Neuronal stem cell (in vitro differentiated cells): ENCODE results near the gene IL1RAPL2.

Source experiments
- DNase-seq: peaks from one replicate; pipeline ENCODE4 v3.0.0-alpha.2; 2013; ENCODE audit warnings: low spot score
- H2AFZ ChIP-seq: one replicate; pipeline ENCODE4 v1.6.1; 2013; ENCODE audit warnings: mild to moderate bottlenecking, low read length, inconsistent platforms
- H2AK5ac ChIP-seq: 2 replicates; pipeline ENCODE4 v1.6.1; 2013; ENCODE audit warnings: low read depth, mild to moderate bottlenecking, inconsistent platforms, low read length, moderate library complexity, mixed read lengths
- H2BK120ac ChIP-seq: 2 replicates; pipeline ENCODE4 v1.6.1; 2013; ENCODE audit warnings: low read depth, mild to moderate bottlenecking, inconsistent platforms, low read length, moderate library complexity, mixed read lengths
- H2BK12ac ChIP-seq: one replicate; pipeline ENCODE4 v1.6.1; 2013; ENCODE audit warnings: low read length, inconsistent platforms
- H2BK15ac ChIP-seq: 2 replicates; pipeline ENCODE4 v1.6.1; 2013; ENCODE audit warnings: mild to moderate bottlenecking, low read length, inconsistent platforms, mixed read lengths
- H2BK5ac ChIP-seq: one replicate; pipeline ENCODE4 v1.6.1; 2013; ENCODE audit warnings: inconsistent platforms, mild to moderate bottlenecking, low read length, moderate library complexity
- H3K14ac ChIP-seq: one replicate; pipeline ENCODE4 v1.6.1; 2013; ENCODE audit warnings: low read length, inconsistent platforms
- H3K18ac ChIP-seq: 2 replicates; pipeline ENCODE4 v1.6.1; 2013; ENCODE audit warnings: low read length, inconsistent platforms
- H3K23ac ChIP-seq: 2 replicates; pipeline ENCODE4 v1.6.1; 2013; ENCODE audit warnings: low read depth, mild to moderate bottlenecking, mixed read lengths, low read length, inconsistent platforms; ENCODE audit not compliant: poor library complexity
- H3K27ac ChIP-seq: replicated peaks from 3 replicates; pipeline ENCODE4 v1.5.1; 2013; ENCODE audit warnings: low read length, inconsistent platforms
- H3K27me3 ChIP-seq, 3 experiments: 2 replicates each; pipeline ENCODE4 v1.6.1; 2013; ENCODE audit warnings: low read length in 3 of 3, mild to moderate bottlenecking in 2 of 3, inconsistent platforms in 1 of 3, low read depth in 1 of 3, mixed read lengths in 1 of 3, moderate library complexity in 1 of 3; ENCODE audit not compliant: control insufficient read depth in 3 of 3, insufficient read depth in 3 of 3
- H3K36me3 ChIP-seq, 2 donors: replicated peaks in 1 of 2; 2 replicates each; pipeline ENCODE4 v1.6.1; 2013; ENCODE audit warnings: low read length in 2 of 2; ENCODE audit not compliant: control insufficient read depth in 2 of 2, insufficient read depth in 2 of 2
- H3K4ac ChIP-seq: 2 replicates; pipeline ENCODE4 v1.6.1; 2013; ENCODE audit warnings: inconsistent platforms, mild to moderate bottlenecking, low read length, moderate library complexity
- H3K4me1 ChIP-seq, 2 donors: 1 replicate in 1 of 2; 2 replicates in 1 of 2; pipeline ENCODE4 v1.6.1; 2013; ENCODE audit warnings: low read length in 2 of 2, low read depth in 1 of 2; ENCODE audit not compliant: control insufficient read depth in 2 of 2, insufficient read depth in 1 of 2
- H3K4me2 ChIP-seq: one replicate; pipeline ENCODE4 v1.6.1; 2013; ENCODE audit warnings: mild to moderate bottlenecking, low read length, inconsistent platforms; ENCODE audit not compliant: insufficient read depth, poor library complexity, severe bottlenecking
- H3K4me3 ChIP-seq, 2 donors: 2 replicates each; pipeline ENCODE4 v1.5.1; 2013; ENCODE audit warnings: low read length in 2 of 2, mild to moderate bottlenecking in 2 of 2, inconsistent platforms in 1 of 2, moderate library complexity in 1 of 2
- H3K79me1 ChIP-seq: one replicate; pipeline ENCODE4 v1.6.1; 2013; ENCODE audit warnings: low read depth, mild to moderate bottlenecking, inconsistent platforms, low read length, moderate library complexity
- H3K9ac ChIP-seq: one replicate; pipeline ENCODE4 v1.6.1; 2013; ENCODE audit warnings: mild to moderate bottlenecking, low read depth, low read length, inconsistent platforms; ENCODE audit not compliant: poor library complexity
- H3K9me3 ChIP-seq, 2 donors: replicated peaks in 1 of 2; 2 replicates each; pipeline versions ENCODE3 to v1.6.1; 2013; ENCODE audit warnings: low read length in 2 of 2, mild to moderate bottlenecking in 2 of 2, inconsistent platforms in 1 of 2, low read depth in 1 of 2, mixed read lengths in 1 of 2, moderate library complexity in 1 of 2; ENCODE audit not compliant: control insufficient read depth in 2 of 2, insufficient read depth in 1 of 2
- H4K8ac ChIP-seq: one replicate; pipeline ENCODE4 v1.6.1; 2013; ENCODE audit warnings: low read depth, mild to moderate bottlenecking, inconsistent platforms, low read length, moderate library complexity
- H4K91ac ChIP-seq: one replicate; pipeline ENCODE4 v1.6.1; 2013; ENCODE audit warnings: low read length, low read depth, mild to moderate bottlenecking, inconsistent platforms; ENCODE audit not compliant: poor library complexity
- WGBS, 2 donors: extraction: QIAGEN DNeasy Blood & Tissue Kit; methylation state at CpG; one replicate each; pipeline ENCODE4 v1.1.7; 2013; ENCODE audit warnings: missing lambda C conversion rate in 2 of 2, mixed read lengths in 1 of 2; ENCODE audit not compliant: insufficient read length in 2 of 2, insufficient replicate concordance in 1 of 2; ENCODE audit errors: extremely low coverage in 2 of 2; 5-methylcytosine and 5-hydroxymethylcytosine counted together

IL1RAPL2 gene

GRCh38 chrX:104707042-104707441 is 141.0 kb downstream of the IL1RAPL2 start:
- H3K27ac ChIP-seq: no peak overlapping the region
- H2BK5ac ChIP-seq: no peak overlapping the region
- H3K18ac ChIP-seq: no peak overlapping the region
- H4K8ac ChIP-seq: no peak overlapping the region
- no peak overlapping the region for H2BK12ac ChIP-seq
- no peak overlapping the region for H3K9ac ChIP-seq
- H2BK120ac ChIP-seq: no peak overlapping the region
- H2AFZ ChIP-seq: no peak overlapping the region
- H3K36me3 ChIP-seq: no peaks in the 10 kb centered on the region
- no peaks in the 10 kb centered on the region for H3K4me1 ChIP-seq
- H3K4me2 ChIP-seq: no peak overlapping the region
- DNase-seq: no peak
- no peak overlapping the region for H3K4me3 ChIP-seq
- no peak overlapping the region for H3K14ac ChIP-seq
- no peak overlapping the region for H3K4ac ChIP-seq
- H3K23ac ChIP-seq: no peak overlapping the region
- no CpG with 5 or more reads among the region's 4 CpGs for WGBS, 2 donors
- no peaks in the 10 kb centered on the region for H3K79me1 ChIP-seq
- no peaks in the 10 kb centered on the region for H3K9me3 ChIP-seq
- H2BK15ac ChIP-seq: no peak overlapping the region
- H3K27me3 ChIP-seq: peaks cover 0 to 3% (median 0%) of the 10 kb centered on the region in 3 experiments
- H4K91ac ChIP-seq: no peak overlapping the region
- no peak overlapping the region for H2AK5ac ChIP-seq

GRCh38 chrX:104707572-104707971 is 141.6 kb downstream of the IL1RAPL2 start:
- Histone ChIP-seq H3K27me3 (peaks cover 0 to 3% (median 0%) of the 10 kb centered on the region in 3 experiments), H4K91ac (no peak overlapping the region), H2BK15ac (no peak overlapping the region), H2BK120ac (no peak overlapping the region), H3K9me3 (no peaks in the 10 kb centered on the region), H3K18ac (no peak overlapping the region), H3K4me1 (no peaks in the 10 kb centered on the region), H3K9ac (no peak overlapping the region), H3K36me3 (no peaks in the 10 kb centered on the region), H2AFZ (no peak overlapping the region), H2BK12ac (no peak overlapping the region), H3K4me2 (no peak overlapping the region), H3K14ac (no peak overlapping the region), H2BK5ac (no peak overlapping the region), H4K8ac (no peak overlapping the region), H3K4me3 (no peak overlapping the region), H3K27ac (no peak overlapping the region), H3K4ac (no peak overlapping the region), H2AK5ac (no peak overlapping the region), H3K79me1 (no peaks in the 10 kb centered on the region), H3K23ac (no peak overlapping the region)
- DNase-seq: no peak

- no peak overlapping the region for H2BK120ac ChIP-seq
- no peak overlapping the region for H3K4me3 ChIP-seq
- H2AFZ ChIP-seq: no peak overlapping the region
- H3K9ac ChIP-seq: no peak overlapping the region
- H2BK12ac ChIP-seq: no peak overlapping the region
- peaks cover 0 to 3% (median 0%) of the 10 kb centered on the region in 3 experiments for H3K27me3 ChIP-seq
- H2AK5ac ChIP-seq: no peak overlapping the region
- no peak overlapping the region for H3K18ac ChIP-seq
- no peaks in the 10 kb centered on the region for H3K36me3 ChIP-seq
- no peaks in the 10 kb centered on the region for H3K4me1 ChIP-seq
- H2BK15ac ChIP-seq: no peak overlapping the region
- no peak overlapping the region for H3K14ac ChIP-seq
- no CpG with 5 or more reads among the region's 1 CpG for WGBS, 2 donors
- no peak overlapping the region for H4K8ac ChIP-seq
- no peaks in the 10 kb centered on the region for H3K9me3 ChIP-seq
- no peak overlapping the region for H3K23ac ChIP-seq
- no peak overlapping the region for H3K27ac ChIP-seq
- H3K4ac ChIP-seq: no peak overlapping the region
- H3K79me1 ChIP-seq: no peaks in the 10 kb centered on the region
- no peak for DNase-seq
- no peak overlapping the region for H4K91ac ChIP-seq
- no peak overlapping the region for H2BK5ac ChIP-seq
- H3K4me2 ChIP-seq: no peak overlapping the region
Observed at GRCh38 chrX:104712515-104712914, 146.5 kb downstream of the IL1RAPL2 start.

- no peak overlapping the region for H3K18ac ChIP-seq
- H3K4me3 ChIP-seq: no peak overlapping the region
- H3K4me2 ChIP-seq: no peak overlapping the region
- no peak for DNase-seq
- H3K36me3 ChIP-seq: no peaks in the 10 kb centered on the region
- H3K14ac ChIP-seq: no peak overlapping the region
- H3K4ac ChIP-seq: no peak overlapping the region
- WGBS, 2 donors: no CpG with 5 or more reads among the region's 3 CpGs
- no peak overlapping the region for H2AFZ ChIP-seq
- H3K27ac ChIP-seq: no peak overlapping the region
- no peak overlapping the region for H4K91ac ChIP-seq
- no peaks in the 10 kb centered on the region for H3K79me1 ChIP-seq
- no peak overlapping the region for H4K8ac ChIP-seq
- no peak overlapping the region for H2BK15ac ChIP-seq
- H3K9ac ChIP-seq: no peak overlapping the region
- no peak overlapping the region for H3K23ac ChIP-seq
- H2BK120ac ChIP-seq: no peak overlapping the region
- H3K27me3 ChIP-seq: no peaks in the 10 kb centered on the region
- no peak overlapping the region for H2BK5ac ChIP-seq
- no peak overlapping the region for H2AK5ac ChIP-seq
- no peaks in the 10 kb centered on the region for H3K9me3 ChIP-seq
- H2BK12ac ChIP-seq: no peak overlapping the region
- no peaks in the 10 kb centered on the region for H3K4me1 ChIP-seq
Observed at GRCh38 chrX:104721854-104722253, 155.9 kb downstream of the IL1RAPL2 start.
